WI38 (cell line): ENCODE measurements around the gene TMTC2.

ENCODE experiments used
- H3K4me3 ChIP-seq: 2 replicates; pipeline ENCODE4 v1.5.1; 2011; ENCODE audit warnings: low read depth, mild to moderate bottlenecking, control low read depth, low read length
- TF ChIP-seq, protein P1 (sequence below): IDR thresholded peaks from 2 replicates; pipeline ENCODE4 v1.5.1; 2012; ENCODE audit warnings: low read depth, mild to moderate bottlenecking, control low read depth, low read length

The TMTC2 gene

DNA sequence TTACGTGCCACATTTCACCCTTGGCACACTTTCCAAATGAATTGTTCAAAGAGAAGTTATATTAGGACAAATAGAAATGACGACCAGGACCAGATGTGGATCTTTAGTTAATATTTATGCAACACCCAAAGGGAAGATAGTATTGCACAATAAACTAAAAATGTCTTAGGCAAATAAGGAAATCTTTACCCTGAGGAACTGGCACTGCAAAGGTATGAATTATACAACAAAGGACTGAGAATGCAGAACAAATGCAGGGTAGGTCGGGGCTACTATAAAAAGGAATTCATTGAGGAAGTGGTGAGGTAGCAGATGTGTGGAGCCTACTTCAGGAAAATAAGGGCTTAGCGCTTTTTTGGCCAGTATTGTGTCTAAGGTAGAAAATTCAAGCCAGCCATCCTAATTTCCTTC, 3.9 kb upstream of the TMTC2 start:
- TF ChIP-seq, protein P1, sequence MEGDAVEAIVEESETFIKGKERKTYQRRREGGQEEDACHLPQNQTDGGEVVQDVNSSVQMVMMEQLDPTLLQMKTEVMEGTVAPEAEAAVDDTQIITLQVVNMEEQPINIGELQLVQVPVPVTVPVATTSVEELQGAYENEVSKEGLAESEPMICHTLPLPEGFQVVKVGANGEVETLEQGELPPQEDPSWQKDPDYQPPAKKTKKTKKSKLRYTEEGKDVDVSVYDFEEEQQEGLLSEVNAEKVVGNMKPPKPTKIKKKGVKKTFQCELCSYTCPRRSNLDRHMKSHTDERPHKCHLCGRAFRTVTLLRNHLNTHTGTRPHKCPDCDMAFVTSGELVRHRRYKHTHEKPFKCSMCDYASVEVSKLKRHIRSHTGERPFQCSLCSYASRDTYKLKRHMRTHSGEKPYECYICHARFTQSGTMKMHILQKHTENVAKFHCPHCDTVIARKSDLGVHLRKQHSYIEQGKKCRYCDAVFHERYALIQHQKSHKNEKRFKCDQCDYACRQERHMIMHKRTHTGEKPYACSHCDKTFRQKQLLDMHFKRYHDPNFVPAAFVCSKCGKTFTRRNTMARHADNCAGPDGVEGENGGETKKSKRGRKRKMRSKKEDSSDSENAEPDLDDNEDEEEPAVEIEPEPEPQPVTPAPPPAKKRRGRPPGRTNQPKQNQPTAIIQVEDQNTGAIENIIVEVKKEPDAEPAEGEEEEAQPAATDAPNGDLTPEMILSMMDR, result no peak
- H3K4me3 ChIP-seq, result no peak overlapping the region

DNA sequence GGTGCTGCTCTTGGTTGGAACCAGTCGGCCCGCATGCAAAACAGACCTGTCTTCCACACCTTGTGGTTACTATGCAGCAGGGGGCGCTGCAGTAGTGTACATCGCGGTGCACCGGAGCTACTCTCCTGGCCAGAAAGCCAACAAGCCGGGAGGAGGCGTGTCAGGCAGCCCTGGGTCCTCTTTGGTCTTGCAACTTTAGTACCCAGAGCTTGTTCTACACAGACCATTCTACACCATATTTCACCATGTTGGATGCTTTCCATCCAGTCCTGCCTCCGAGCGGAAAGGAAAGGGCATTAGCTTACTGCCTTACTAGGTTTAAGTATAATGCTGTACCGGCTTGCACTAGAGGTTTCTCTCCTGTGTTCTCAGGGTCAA, 927 bp upstream of the TMTC2 start:
- TF ChIP-seq, protein P1, result peak; percentile 62
- H3K4me3 ChIP-seq, result peak overlapping the region; percentile 80

DNA sequence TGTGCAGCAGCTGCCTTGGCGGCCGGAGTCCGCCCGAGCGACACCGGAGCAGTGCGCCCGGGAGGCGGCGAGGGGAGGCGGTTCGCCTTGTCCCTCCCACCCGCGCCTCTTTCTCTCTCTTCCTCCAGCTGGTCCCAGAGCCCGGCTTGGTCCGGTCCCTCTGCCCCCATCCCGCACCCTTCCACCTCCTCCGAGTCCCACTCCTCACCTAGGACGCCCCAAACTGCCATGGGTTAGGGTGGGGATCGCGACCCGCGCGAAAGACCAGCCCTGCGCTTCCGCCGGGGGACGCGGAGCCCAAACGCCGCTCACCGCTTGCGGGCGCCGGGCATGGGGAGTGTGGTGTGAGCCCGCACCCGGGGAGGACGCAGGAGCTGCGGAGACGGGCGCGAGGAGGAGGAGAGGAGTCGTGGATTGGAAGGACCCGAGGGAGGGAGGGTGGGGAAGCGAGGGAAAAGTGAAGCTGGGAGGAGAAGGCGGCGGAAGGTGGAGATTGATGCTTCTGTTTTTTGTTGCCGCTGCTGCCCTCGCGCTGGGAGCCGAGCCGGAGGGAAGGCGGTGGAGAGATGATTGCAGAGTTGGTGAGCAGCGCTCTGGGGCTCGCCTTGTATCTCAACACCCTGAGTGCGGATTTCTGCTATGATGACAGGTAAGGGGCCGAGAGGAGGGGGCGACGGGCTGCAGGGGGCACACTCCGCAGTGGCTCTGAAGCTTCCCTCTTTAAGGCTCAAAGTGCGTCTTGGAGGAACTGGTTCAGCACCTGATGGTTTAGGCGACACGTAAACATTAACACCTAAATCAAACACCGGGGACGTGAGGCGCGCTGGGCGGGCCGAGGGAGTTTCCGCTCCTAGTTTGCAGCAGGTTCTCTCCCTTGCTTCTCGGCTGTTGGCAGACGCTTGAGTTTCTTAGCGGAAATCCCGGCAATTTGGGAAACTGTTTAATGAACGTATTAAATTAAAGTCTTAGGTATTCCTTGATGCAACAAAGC, 610 bp downstream of the TMTC2 start:
- H3K4me3 ChIP-seq, result peak overlapping the region; percentile 80
- TF ChIP-seq, protein P1, result no peak

DNA sequence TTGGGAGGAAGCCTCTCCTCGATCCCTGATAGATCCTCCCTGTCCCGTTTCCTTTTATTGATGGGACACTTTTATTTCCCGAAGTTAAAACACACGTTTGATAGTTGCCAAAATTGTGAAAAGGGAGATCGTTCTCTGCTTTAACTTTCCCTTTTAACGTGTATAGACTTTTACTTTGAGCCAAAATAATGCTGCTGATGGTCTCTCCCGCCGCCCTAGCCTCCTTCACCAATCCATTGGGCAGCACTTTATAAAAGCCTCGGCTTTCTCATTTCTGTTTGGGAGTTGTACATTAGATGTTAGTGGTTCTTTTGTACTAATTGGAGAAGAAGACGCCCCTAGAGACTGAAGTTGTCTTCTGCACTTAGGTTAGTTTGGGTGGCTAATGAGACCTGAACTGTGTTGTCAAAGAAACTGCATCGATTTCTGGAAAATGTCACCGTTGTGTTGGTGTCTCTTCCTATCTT, 1.4 kb downstream of the TMTC2 start:
- TF ChIP-seq, protein P1, result no peak
- peak overlapping the region; percentile 80 for H3K4me3 ChIP-seq

DNA sequence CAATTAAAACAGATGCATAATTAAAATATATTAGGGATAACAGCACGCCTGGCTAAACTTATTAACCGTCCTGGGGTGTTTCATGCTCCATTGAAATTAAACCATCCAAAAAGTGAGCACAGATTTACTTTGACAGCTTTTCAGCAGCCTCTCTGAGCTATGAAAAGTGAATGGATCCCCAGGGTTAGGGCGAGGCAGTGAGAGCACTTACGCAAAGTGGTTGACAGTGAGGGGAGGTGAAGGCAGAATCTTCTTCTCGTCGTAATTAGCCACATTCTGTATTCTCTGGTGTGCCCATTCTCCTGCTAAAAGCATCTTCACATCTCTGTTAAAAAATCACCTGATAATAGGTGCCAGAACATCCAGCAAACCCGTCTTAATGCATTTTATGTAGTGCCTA, 1.9 kb downstream of the TMTC2 start:
- H3K4me3 ChIP-seq, result no peak overlapping the region
- TF ChIP-seq, protein P1, result no peak

DNA sequence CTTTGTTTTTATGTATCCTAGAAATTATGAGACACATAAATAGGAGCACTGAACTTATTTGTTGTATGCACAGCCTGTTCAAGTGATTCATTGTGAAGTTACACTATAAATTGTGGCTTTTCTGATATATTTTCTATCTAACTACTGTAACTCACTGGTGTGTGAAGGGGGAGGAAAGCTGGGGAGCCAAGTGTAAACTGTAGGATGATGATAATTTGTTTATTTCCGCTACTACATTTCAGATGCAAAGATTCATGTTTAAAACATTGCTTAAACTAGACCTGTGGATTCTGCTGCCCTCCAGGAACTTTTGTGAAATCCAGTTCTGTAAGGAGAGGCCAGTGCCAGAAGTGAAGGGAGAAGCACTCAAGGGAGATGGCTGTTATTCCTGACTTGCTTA, 3.3 kb downstream of the TMTC2 start:
- TF ChIP-seq, protein P1, result no peak
- H3K4me3 ChIP-seq, result no peak overlapping the region

DNA sequence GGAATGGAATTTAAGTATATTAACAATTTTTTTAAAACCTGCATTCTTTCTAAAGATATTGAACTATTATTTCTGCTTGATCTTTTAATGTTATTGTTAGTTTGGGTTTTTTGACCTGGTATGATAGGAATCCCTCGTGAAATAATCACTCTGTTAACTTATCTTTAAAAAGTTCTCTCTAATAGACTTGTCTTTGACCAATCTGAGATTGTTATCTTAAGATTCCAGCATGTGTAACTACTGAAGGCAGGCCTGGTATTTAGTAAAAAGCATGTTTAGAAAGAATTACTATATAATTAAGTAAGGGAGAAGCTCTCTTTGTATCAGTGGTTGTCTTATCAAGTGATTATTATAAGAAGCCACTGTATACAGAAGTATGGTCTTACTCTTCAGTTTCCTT, 4.8 kb downstream of the TMTC2 start:
- H3K4me3 ChIP-seq, result no peak overlapping the region
- TF ChIP-seq, protein P1, result no peak
